ENCODE measurements around the gene BHLHE40.

DNA sequence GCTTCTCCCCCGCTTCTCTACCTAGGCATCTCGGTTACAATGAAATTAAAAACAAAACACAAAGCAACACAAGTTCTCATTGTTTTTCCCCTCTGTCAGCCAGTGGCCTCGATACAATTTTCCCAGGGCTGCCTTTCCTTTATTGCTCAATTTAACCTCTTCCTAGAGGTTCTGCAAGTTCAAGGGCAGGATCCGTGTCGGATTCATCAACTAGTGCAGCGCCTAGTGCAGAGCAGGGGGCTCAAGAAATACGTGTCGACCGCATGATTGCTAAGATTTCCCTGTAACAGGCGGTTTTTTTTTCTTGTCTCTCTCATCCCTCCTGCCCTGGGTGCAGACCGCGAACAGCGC, 1.4 kb upstream of the BHLHE40 start:
- TF ChIP-seq, protein P1, sequence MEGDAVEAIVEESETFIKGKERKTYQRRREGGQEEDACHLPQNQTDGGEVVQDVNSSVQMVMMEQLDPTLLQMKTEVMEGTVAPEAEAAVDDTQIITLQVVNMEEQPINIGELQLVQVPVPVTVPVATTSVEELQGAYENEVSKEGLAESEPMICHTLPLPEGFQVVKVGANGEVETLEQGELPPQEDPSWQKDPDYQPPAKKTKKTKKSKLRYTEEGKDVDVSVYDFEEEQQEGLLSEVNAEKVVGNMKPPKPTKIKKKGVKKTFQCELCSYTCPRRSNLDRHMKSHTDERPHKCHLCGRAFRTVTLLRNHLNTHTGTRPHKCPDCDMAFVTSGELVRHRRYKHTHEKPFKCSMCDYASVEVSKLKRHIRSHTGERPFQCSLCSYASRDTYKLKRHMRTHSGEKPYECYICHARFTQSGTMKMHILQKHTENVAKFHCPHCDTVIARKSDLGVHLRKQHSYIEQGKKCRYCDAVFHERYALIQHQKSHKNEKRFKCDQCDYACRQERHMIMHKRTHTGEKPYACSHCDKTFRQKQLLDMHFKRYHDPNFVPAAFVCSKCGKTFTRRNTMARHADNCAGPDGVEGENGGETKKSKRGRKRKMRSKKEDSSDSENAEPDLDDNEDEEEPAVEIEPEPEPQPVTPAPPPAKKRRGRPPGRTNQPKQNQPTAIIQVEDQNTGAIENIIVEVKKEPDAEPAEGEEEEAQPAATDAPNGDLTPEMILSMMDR (conservative IDR thresholded peaks at IDR 0.05 in 1 of 2, IDR thresholded peaks at IDR 0.05 in 1 of 2; ENCODE audit: low read depth in 1 of 2, low read length in 2 of 2): no peak
- no peak for TF ChIP-seq EZH2 (IDR thresholded peaks at IDR 0.05; ENCODE audit: low read length, missing control alignments)

Data from fibroblast of lung (primary cell).